MM.1S (cell line): ENCODE data around the gene ULK1.

ENCODE experiments used
- EZH2 ChIP-seq: fragments of 300-600 bp; sonication (generic); optimal IDR thresholded peaks from 2 replicates; pipeline ENCODE3; 2017; ENCODE audit warnings: low read depth, mild to moderate bottlenecking, antibody characterized with exemption, low read length, mixed read lengths
- EZH2phosphoT487 ChIP-seq: fragments of 300-600 bp; sonication (generic); IDR thresholded peaks from 2 replicates; pipeline ENCODE4 v1.6.1; 2018; ENCODE audit warnings: antibody characterized with exemption, low read length
- TF ChIP-seq, protein P1 (sequence below): fragments of 300-600 bp; sonication (generic); IDR thresholded peaks from 2 replicates; pipeline ENCODE4 v1.5.1; 2016; ENCODE audit warnings: antibody characterized with exemption, low read length, mixed read lengths

DNA sequence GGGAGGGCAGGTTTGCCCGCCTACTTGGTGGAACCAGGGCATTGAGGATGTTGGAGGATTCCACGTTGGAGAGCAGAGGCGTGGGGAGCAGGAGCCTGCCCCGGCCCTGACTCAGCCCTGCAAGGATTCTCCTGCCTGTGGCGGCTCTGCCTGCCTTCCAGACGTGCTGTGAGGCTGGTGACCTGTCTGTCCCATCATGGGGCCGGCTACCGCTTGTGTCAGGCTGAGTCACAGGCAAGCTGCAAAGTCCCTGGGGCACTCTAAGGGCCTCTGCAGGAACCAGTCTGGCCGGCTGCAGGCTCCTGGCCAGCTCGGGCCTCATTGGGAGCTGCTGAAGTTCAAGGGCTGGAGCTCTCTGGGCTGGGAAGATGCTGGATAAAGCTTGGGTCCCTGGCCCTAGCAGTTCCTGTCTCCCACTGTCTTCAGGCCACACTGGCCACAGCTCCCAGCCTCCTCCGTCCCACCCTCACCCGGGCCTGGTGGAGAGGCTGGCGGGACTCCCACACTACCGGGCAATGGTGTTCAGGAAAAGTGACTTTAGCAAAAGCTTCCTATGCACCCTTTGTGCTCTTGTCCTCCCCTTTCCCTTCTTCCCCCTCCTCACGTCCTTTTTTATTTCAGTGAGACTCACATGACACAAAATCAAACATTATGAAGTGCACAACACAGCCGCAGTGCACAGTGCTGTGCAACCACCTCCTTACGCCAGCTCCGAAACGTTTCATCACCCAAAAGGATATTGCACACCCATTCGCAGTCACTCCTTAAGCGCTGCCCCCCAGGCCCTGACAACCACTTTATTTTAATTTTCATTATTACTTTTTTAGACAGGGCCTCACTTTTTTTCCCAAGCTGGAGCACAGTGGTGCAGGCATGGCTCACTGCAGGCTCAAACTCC lies 22.0 kb upstream of the ULK1 start:
- TF ChIP-seq, protein P1, sequence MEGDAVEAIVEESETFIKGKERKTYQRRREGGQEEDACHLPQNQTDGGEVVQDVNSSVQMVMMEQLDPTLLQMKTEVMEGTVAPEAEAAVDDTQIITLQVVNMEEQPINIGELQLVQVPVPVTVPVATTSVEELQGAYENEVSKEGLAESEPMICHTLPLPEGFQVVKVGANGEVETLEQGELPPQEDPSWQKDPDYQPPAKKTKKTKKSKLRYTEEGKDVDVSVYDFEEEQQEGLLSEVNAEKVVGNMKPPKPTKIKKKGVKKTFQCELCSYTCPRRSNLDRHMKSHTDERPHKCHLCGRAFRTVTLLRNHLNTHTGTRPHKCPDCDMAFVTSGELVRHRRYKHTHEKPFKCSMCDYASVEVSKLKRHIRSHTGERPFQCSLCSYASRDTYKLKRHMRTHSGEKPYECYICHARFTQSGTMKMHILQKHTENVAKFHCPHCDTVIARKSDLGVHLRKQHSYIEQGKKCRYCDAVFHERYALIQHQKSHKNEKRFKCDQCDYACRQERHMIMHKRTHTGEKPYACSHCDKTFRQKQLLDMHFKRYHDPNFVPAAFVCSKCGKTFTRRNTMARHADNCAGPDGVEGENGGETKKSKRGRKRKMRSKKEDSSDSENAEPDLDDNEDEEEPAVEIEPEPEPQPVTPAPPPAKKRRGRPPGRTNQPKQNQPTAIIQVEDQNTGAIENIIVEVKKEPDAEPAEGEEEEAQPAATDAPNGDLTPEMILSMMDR: no peak
- TF ChIP-seq EZH2phosphoT487: no peak
- no peak for TF ChIP-seq EZH2
